ENCODE measurements around the gene SULT6B1.

SULT6B1 gene

GRCh38 chr2:37146062-37146461 lies 42.4 kb downstream of the SULT6B1 start:
- DNase-seq = no peak

GRCh38 chr2:37143974-37144373 lies 44.5 kb downstream of the SULT6B1 start:
- DNase-seq = no peak

- no peak for DNase-seq
These were observed 45.9 kb downstream of the SULT6B1 start for GRCh38 chr2:37142546-37142945.

GRCh38 chr2:37132914-37133313 lies 55.6 kb downstream of the SULT6B1 start:
- no peak for DNase-seq

- no peak for DNase-seq
These were observed 63.1 kb downstream of the SULT6B1 start for GRCh38 chr2:37125416-37125815.

- DNase-seq = no peak
These were observed 69.3 kb downstream of the SULT6B1 start for GRCh38 chr2:37119157-37119556.

All from NCI-H2029 treated with DMSO at 0.1 percent for 48 hours (cell line).